ENCODE results near the gene RANBP3.

The RANBP3 gene

GRCh38 chr19:5948752-5949564 lies 29.0 kb downstream of the RANBP3 start:
- no peak for TF ChIP-seq POLR2A (IDR thresholded peaks at IDR 0.05; ENCODE audit: low read depth, low read length)
- FAIRE-seq (no peak), DNase-seq (ENCODE audit: insufficient read length, low spot score) (no peak)

- FAIRE-seq (no peak), DNase-seq (ENCODE audit: insufficient read length, low spot score) (no peak)
- no peak for TF ChIP-seq POLR2A (IDR thresholded peaks at IDR 0.05; ENCODE audit: low read depth, low read length)
Measured at GRCh38 chr19:5947435-5947834, 30.5 kb downstream of the RANBP3 start.

DNA sequence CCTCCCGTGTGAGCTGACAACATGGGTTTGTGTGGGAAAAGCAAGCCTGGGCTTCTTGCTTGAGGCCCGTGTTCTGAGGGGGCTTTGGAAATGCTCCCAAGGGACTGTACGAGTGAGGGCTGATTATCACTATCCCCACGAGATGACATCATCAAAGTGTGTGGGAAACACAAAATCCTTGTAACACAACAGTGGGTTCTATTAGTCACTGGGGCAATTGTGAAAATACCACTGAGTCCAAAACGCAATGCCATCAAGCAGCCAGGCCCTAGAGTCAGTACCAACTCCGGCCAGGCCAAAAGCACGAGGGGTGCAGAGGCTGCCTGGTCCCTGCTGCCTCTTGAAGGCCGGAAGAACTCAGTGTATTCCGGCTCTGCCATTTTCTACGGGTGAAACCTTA lies 34.3 kb downstream of the RANBP3 start:
- no peak for FAIRE-seq
- no peak for DNase-seq (ENCODE audit: insufficient read length, low spot score)
- TF ChIP-seq POLR2A (IDR thresholded peaks at IDR 0.05; ENCODE audit: low read depth, low read length): no peak

GRCh38 chr19:5943045-5943444 lies 34.9 kb downstream of the RANBP3 start:
- FAIRE-seq: no peak
- TF ChIP-seq POLR2A (IDR thresholded peaks at IDR 0.05; ENCODE audit: low read depth, low read length): no peak
- no peak for DNase-seq (ENCODE audit: insufficient read length, low spot score)

GRCh38 chr19:5941673-5942072 lies 36.3 kb downstream of the RANBP3 start:
- FAIRE-seq (no peak), DNase-seq (ENCODE audit: insufficient read length, low spot score) (no peak)
- no peak for TF ChIP-seq POLR2A (IDR thresholded peaks at IDR 0.05; ENCODE audit: low read depth, low read length)

DNA sequence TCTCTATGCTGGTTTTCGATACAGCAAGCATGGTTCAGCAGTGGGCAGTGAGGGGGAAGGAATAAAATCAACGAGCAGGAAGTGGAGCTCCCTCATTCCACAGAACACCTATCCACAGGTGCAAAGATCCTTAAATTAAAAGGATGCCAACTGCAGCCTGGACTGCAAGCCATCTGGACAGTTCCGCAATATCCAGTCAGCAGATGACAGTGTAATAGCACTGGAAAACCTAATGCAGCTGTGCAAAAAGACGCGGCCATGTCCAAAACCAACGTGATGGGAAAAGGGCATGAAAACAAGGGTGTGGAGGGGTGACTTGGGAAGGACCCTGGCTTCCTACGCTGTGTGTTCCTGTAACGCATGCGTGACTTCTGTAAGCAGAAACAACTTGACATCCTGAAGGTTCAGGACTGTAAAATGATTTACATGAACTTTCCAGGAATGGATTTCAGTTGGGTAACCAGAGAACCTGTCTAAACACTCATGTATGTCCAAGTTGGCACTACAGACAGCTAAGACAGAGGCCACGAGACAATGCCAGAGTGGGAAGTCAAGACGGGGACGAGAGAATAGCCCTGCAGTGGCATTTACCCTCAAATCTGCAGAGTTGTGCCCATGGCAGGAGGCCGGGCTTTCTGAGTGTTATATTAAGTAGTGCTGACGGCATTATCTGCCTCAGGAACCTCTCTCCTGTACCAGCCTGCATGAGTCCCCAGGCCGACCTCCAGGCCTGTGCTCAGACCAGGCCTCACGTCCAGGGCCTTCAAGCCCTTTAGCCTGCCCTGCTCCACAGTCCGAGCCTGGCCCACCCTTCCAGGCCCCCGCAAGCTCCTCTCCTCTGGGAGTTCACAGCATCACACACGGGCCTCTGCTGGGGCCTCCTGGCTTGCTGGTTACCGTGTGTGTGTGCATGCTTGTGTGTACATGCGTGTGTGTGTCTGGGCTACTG lies 37.4 kb downstream of the RANBP3 start:
- no peak for FAIRE-seq
- DNase-seq (ENCODE audit: insufficient read length, low spot score): no peak
- TF ChIP-seq POLR2A (IDR thresholded peaks at IDR 0.05; ENCODE audit: low read depth, low read length): no peak

DNA sequence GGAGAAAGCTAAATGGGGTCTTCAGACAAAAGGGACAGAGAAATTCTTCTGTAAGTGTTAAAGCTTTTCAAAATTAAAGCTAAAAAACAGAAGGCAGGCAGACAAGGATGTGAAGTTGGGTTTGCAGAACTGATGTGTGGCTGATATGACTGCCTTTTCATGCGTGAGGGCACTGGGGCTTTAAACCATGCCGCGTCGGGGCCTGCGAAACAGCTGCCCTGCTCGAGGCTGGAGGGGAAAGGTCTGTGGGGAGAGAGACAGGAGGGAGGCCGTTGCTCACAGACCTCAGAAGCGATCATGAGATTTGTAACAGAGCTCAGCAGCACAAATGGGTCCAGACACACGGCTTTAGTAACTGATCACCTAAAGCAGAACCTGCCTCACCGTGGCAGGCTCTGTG lies 40.4 kb downstream of the RANBP3 start:
- no peak for DNase-seq (ENCODE audit: insufficient read length, low spot score)
- no peak for FAIRE-seq
- no peak for TF ChIP-seq POLR2A (IDR thresholded peaks at IDR 0.05; ENCODE audit: low read depth, low read length)

- no peak for FAIRE-seq
- DNase-seq (ENCODE audit: insufficient read length, low spot score): no peak
- TF ChIP-seq POLR2A (IDR thresholded peaks at IDR 0.05; ENCODE audit: low read depth, low read length): no peak
Measured at GRCh38 chr19:5936292-5936592, 41.7 kb downstream of the RANBP3 start.

GRCh38 chr19:5935473-5936291 lies 42.3 kb downstream of the RANBP3 start:
- FAIRE-seq: no peak
- no peak for TF ChIP-seq POLR2A (IDR thresholded peaks at IDR 0.05; ENCODE audit: low read depth, low read length)
- DNase-seq (ENCODE audit: insufficient read length, low spot score): no peak

DNA sequence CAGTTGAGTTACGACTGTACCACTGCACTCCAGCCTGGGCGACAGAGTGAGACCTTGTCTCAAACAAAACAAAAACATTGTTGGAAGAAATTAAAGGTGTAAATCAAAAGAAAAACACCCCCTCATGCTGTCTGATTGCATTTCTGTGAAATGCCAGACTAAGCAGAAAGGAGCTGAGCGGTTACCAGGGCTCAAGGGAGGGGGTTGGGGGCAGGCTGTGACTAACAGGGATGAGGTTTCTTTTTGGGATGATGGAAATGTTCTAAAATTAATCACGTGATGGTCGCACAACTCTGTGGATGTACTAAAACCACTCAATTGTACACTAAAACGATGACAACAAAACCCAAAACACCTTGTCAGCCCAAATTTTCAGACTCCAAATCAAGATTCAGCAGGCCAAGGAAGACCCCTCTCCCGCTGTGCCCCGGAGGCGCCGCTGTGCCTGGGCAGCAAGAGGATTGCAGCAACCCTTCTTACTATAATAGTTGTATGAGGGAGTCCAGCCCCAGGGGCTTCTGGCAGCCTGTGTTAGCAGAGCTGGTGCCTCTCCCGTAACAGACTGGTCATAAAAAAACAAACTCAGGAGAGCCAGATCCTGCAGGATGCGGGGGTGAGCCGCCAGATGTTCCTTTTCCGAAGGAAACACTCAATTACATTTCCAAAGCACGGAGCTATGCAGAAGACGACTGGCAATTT lies 43.0 kb downstream of the RANBP3 start:
- DNase-seq (ENCODE audit: insufficient read length, low spot score) (no peak), FAIRE-seq (no peak)
- no peak for TF ChIP-seq POLR2A (IDR thresholded peaks at IDR 0.05; ENCODE audit: low read depth, low read length)

- TF ChIP-seq POLR2A (IDR thresholded peaks at IDR 0.05; ENCODE audit: low read depth, low read length): no peak
- FAIRE-seq (no peak), DNase-seq (ENCODE audit: insufficient read length, low spot score) (no peak)
Measured at GRCh38 chr19:5934069-5934401, 43.9 kb downstream of the RANBP3 start.

DNA sequence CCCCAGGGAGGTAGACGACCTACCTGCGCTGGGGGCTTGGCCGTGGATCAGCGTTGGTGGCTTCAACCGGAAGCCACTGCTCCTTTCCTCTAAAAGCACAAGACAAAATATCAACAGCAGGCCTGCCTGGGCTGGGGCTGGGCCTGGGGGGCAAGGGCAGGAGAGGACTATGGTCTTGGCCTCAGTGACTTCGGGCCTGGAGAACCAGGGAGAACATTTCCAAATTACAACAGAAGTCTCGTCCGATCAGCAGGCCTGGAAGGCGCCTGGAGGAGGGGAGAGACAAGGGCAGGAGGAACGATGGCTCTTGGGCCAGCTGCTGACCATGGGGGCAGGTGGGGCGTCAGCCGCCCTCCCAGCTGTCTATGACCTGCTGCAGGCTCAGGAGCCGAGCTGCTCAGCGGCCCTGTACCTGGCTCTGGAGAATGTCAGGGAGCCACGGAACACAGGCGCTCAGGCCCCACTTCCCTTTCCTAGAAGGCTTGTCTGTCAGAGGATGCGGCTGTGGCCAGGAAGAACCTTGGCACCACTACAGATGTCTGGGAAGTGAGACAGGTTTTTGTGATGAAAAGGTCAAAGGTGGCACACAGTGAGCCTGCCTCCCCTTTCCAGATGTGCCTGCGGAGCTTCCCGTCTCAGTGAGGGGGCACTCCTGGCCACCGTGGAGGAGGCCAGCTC lies 44.4 kb downstream of the RANBP3 start:
- DNase-seq (ENCODE audit: insufficient read length, low spot score) (no peak), FAIRE-seq (no peak)
- no peak for TF ChIP-seq POLR2A (IDR thresholded peaks at IDR 0.05; ENCODE audit: low read depth, low read length)

Measured in H54 (cell line).